T-cell (primary cell): ENCODE data around the gene RTN4IP1. TPM values are rescaled to one million over a fixed set of nuclear protein-coding genes. Genes with fewer than 3 reads are reported as not detected.

Experiments used
- ATAC-seq, 4 experiments: fragments of 200-7000 bp in 3 of 4; fragments of 150-1000 bp in 1 of 4; cut with Tn5 transposase; replicated peaks in 1 of 4; 1 replicate in 3 of 4; 2 replicates in 1 of 4; pipeline ENCODE4 v1.10.0; 2021; ENCODE audit warnings: moderate library complexity in 3 of 4, mild to moderate bottlenecking in 2 of 4, moderate number of reproducible peaks in 1 of 4
- CTCF ChIA-PET, 2 donors: fragments of 300-600 bp; sonication (Branson Sonifier 250); formaldehyde crosslinking; loops; one replicate each; lab custom pipeline; 2022; ENCODE audit warnings: antibody characterized with exemption in 2 of 2; lab: Charles Lee
- POLR2A ChIA-PET, 2 donors: fragments of 300-600 bp; sonication (Branson Sonifier 250); formaldehyde crosslinking; loops; one replicate each; lab custom pipeline; 2022; ENCODE audit warnings: antibody characterized with exemption in 2 of 2; lab: Charles Lee
- DNase-seq, 35 experiments: peaks; one replicate each; pipeline versions ENCODE4 v3.0.0 to v3.0.0-alpha.2; 2013 to 2023
- H3K27ac ChIP-seq: one replicate; pipeline ENCODE4 v1.5.1; 2013; ENCODE audit warnings: low read length
- H3K27me3 ChIP-seq, 2 experiments: replicated peaks in 1 of 2; 1 replicate in 1 of 2; 2 replicates in 1 of 2; pipeline versions ENCODE4 v1.6.1 to v1.7.0; 2013; ENCODE audit warnings: low read length in 1 of 2, mixed read lengths in 1 of 2; ENCODE audit not compliant: control insufficient read depth in 2 of 2, insufficient read depth in 2 of 2; ENCODE audit errors: extremely low read depth in 1 of 2
- H3K36me3 ChIP-seq, 2 donors: 1 replicate in 1 of 2; 2 replicates in 1 of 2; pipeline versions ENCODE4 v1.6.1 to v1.7.0; 2013; ENCODE audit warnings: low read length in 1 of 2; ENCODE audit not compliant: control insufficient read depth in 2 of 2, insufficient read depth in 1 of 2; ENCODE audit errors: extremely low read depth in 1 of 2
- H3K4me1 ChIP-seq, 2 experiments: 1 replicate in 1 of 2; 2 replicates in 1 of 2; pipeline versions ENCODE4 v1.6.1 to v1.7.0; 2013; ENCODE audit warnings: low read length in 2 of 2, mixed read lengths in 1 of 2; ENCODE audit not compliant: insufficient read depth in 2 of 2, control insufficient read depth in 1 of 2; ENCODE audit errors: extremely low read depth in 1 of 2
- H3K4me3 ChIP-seq, 2 donors: 1 replicate in 1 of 2; 2 replicates in 1 of 2; pipeline versions ENCODE4 v1.5.1 to v1.7.0; 2013; ENCODE audit warnings: mild to moderate bottlenecking in 2 of 2, low read length in 1 of 2, moderate library complexity in 1 of 2; ENCODE audit not compliant: control insufficient read depth in 1 of 2; ENCODE audit errors: extremely low read depth in 1 of 2
- H3K9me3 ChIP-seq: 2 replicates; pipeline ENCODE4 v1.7.0; 2013
- H3K27ac Mint-ChIP-seq, 2 donors: one replicate each; pipeline ENCODE4 v1.8.0; 2020 to 2021; ENCODE audit warnings: mild to moderate bottlenecking in 2 of 2, mixed read lengths in 2 of 2
- H3K27me3 Mint-ChIP-seq, 2 donors: one replicate each; pipeline ENCODE4 v1.8.0; 2021 to 2022; ENCODE audit warnings: mixed read lengths in 2 of 2
- H3K36me3 Mint-ChIP-seq: one replicate; pipeline ENCODE4 v1.8.0; 2021; ENCODE audit warnings: mixed read lengths
- H3K4me1 Mint-ChIP-seq, 3 donors: one replicate each; pipeline ENCODE4 v1.8.0; 2020 to 2022; ENCODE audit warnings: mixed read lengths in 3 of 3, mild to moderate bottlenecking in 1 of 3
- H3K4me3 Mint-ChIP-seq, 3 donors: one replicate each; pipeline ENCODE4 v1.8.0; 2020 to 2022; ENCODE audit warnings: mild to moderate bottlenecking in 3 of 3, mixed read lengths in 3 of 3, moderate library complexity in 3 of 3
- H3K9me3 Mint-ChIP-seq, 3 donors: one replicate each; pipeline ENCODE4 v1.8.0; 2020 to 2022; ENCODE audit warnings: mixed read lengths in 3 of 3
- WGBS: methylation state at CpG from one replicate; pipeline ENCODE4 v1.1.5; 2013; ENCODE audit warnings: missing lambda C conversion rate; ENCODE audit not compliant: insufficient coverage; 5-methylcytosine and 5-hydroxymethylcytosine counted together
- total RNA-seq, 35 experiments: library from RNA in 6 of 35; stranded (reverse) in 6 of 35; fragments of 120-200 nt in 1 of 35; gene quantifications; one replicate each; pipeline versions ENCODE4 v1.2.1 to v1.2.4 and lab custom pipeline; 2013 to 2026

RTN4IP1 gene
- total RNA-seq, 5 donors from 2014 or later (not counting 1 experiment from before 2014, with no cell fraction given), result 5.2 to 7.6 (median 7.0) TPM

DNA sequence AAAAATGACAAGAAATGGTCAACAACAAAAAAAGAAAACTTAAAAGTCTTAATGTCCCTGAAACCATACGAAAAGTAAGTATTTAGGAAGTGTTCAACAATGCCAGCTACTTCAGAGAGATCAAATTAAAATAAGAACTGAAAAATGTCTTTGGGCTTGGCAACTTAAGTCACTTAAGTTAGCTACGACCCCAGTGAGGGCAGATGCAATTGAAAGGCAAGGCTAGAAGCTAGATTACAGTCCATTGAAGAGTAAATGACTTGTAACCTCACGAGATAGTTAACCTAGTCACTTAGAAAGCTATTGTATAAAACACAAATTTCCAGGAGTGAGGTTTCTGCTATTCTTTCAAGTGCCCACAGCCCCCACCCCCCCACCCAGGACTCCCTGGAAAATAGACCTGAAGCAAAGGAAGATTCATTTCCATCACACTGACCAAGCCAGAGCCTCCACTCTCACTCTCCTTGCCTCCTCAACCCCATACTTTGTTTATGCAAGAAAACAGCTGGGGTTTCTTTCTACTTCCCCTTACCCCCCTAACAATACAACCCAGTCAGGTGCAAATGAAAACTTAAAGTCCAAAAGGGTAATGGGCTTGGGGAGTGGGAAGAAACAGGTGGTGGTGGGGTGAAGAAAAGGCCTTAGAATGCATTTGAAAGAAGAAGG, 14.6 kb downstream of the RTN4IP1 start:
- ChIA-PET POLR2A (no interaction called here), CTCF (interaction anchor here in 1 of 2 donors (0.5 kb wide), 1 partner anchor 58 kb away, joined by 3 read pairs; no protein-coding TSS in a partner anchor)
- H3K27me3 Mint-ChIP-seq, result no peaks in the 10 kb centered on the region
- no peak for ATAC-seq
- peaks cover 0 to 12% (median 0%) of the 10 kb centered on the region in 3 donors for H3K4me1 Mint-ChIP-seq
- Histone ChIP-seq H3K27me3 (no peaks in the 10 kb centered on the region), H3K4me3 (no peak overlapping the region), H3K36me3 (peaks cover 2 to 4% of the 10 kb centered on the region in 2 donors), H3K9me3 (no peaks in the 10 kb centered on the region), H3K4me1 (no peaks in the 10 kb centered on the region), H3K27ac (no peak overlapping the region)
- H3K9me3 Mint-ChIP-seq, result no peaks in the 10 kb centered on the region
- peak overlapping the region in 1 of 2 donors; percentile 19 for H3K27ac Mint-ChIP-seq
- no peak for DNase-seq
- no CpG with 5 or more reads among the region's 3 CpGs for WGBS
- peaks cover 42% of the 10 kb centered on the region for H3K36me3 Mint-ChIP-seq
- H3K4me3 Mint-ChIP-seq, result no peak overlapping the region

DNA sequence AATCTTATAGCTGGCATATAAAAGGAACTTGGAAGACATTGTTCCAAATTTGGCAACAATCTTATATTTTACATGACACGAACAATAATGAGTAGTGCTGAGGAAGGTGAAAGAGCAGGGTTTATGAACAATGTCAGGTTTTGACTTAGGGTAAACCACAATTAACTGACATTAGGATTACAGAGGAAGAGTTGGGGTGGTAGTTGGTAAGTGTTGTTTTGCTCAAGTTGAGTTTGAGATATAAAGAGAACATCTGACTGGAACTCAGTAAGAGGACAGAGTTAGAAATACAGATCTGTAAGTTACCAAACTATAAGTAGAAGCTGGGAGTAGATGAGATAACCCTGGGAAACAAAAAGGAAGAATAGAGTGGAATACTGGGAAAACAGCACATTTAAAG, 15.1 kb downstream of the RTN4IP1 start:
- ChIA-PET CTCF (no interaction called here), POLR2A (no interaction called here)
- no peaks in the 10 kb centered on the region for H3K4me1 ChIP-seq
- Mint-ChIP-seq H3K27ac (peak overlapping the region in 1 of 2 donors; percentile 27), H3K36me3 (peaks cover 40% of the 10 kb centered on the region), H3K4me3 (no peak overlapping the region), H3K9me3 (no peaks in the 10 kb centered on the region), H3K4me1 (peaks cover 0 to 15% (median 0%) of the 10 kb centered on the region in 3 donors), H3K27me3 (no peaks in the 10 kb centered on the region)
- peaks cover 3 to 4% of the 10 kb centered on the region in 2 donors for H3K36me3 ChIP-seq
- H3K27me3 ChIP-seq, result no peaks in the 10 kb centered on the region
- no peak for DNase-seq
- H3K27ac ChIP-seq, result no peak overlapping the region
- no peak overlapping the region for H3K4me3 ChIP-seq
- ATAC-seq, result no peak
- no peaks in the 10 kb centered on the region for H3K9me3 ChIP-seq
- WGBS, result no CpG with 5 or more reads among the region's 1 CpG

DNA sequence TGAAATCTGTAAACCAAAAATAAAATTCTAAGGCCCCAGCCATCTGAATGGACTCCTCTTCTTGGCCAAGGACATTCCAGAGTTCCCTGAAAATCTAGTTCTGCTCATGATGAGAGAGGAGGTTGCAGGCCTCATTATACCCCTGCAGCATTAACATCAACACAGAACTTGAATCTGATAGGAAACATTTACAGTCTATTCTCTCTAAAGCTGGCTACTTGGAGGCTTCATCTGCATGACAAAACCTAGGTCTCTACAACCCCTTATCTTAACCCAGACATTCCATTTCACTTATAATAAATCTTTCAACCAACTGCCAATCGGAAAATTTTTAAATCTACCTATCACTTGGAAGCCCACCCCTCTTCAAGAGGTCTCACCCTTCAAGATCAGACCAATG, 15.7 kb downstream of the RTN4IP1 start:
- Mint-ChIP-seq H3K9me3 (no peaks in the 10 kb centered on the region), H3K36me3 (peaks cover 34% of the 10 kb centered on the region), H3K27ac (no peak overlapping the region), H3K4me3 (no peak overlapping the region), H3K27me3 (no peaks in the 10 kb centered on the region), H3K4me1 (peaks cover 0 to 15% (median 0%) of the 10 kb centered on the region in 3 donors)
- no CpG with 5 or more reads among the region's 1 CpG for WGBS
- ChIA-PET POLR2A (no interaction called here), CTCF (interaction anchor here in 1 of 2 donors (0.7 kb wide), 1 partner anchor 17 kb away, joined by 3 read pairs; no protein-coding TSS in a partner anchor)
- H3K27me3 ChIP-seq, result no peaks in the 10 kb centered on the region
- H3K9me3 ChIP-seq, result no peaks in the 10 kb centered on the region
- H3K4me3 ChIP-seq, result no peak overlapping the region
- no peak for ATAC-seq
- DNase-seq, result no peak
- no peak overlapping the region for H3K27ac ChIP-seq
- no peaks in the 10 kb centered on the region for H3K4me1 ChIP-seq
- peaks cover 3 to 4% of the 10 kb centered on the region in 2 donors for H3K36me3 ChIP-seq

DNA sequence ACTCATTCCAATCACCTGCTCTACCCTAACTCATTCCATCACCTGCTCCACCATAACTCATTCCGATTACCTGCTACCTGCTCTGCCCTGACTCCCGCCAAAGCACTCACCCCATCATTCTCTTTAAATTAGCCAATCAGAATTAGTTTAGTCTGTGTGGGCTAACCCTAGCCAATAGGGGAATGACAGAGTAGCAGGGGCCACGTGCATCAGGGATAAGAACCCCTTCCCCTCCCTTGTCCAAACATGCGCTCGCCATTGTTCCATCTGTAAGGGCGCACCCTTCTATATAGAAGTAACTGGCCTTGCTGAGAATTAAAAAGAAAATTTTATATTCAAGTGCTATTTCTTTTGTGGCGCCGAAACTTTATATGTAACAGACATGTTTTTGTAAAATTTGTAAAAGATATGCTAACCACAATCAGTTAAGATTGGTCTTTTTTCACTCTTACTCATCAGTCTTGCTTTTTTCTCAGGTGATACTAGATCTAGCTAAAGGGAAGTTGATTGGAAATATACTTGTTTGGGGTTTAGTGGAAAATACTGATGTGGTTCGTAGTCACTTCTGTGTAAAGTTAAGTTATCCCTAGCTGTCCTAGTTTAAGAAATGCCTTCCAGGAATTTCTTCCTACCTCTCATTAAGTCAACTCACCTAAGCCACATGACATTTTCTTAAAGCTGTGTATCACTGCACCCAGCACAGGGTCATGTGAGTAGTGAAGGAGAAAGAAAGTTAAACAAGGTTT, 16.5 kb downstream of the RTN4IP1 start:
- DNase-seq (no peak), ATAC-seq (no peak)
- no peaks in the 10 kb centered on the region for H3K9me3 ChIP-seq
- no peak overlapping the region for H3K27ac Mint-ChIP-seq
- no peak overlapping the region for H3K4me3 Mint-ChIP-seq
- no peaks in the 10 kb centered on the region for H3K27me3 ChIP-seq
- peaks cover 0 to 3% of the 10 kb centered on the region in 2 donors for H3K36me3 ChIP-seq
- H3K4me1 ChIP-seq, result no peaks in the 10 kb centered on the region
- H3K27ac ChIP-seq, result no peak overlapping the region
- WGBS, result 100% methylated on average over 2 of the region's 9 CpGs
- no peaks in the 10 kb centered on the region for H3K27me3 Mint-ChIP-seq
- H3K4me1 Mint-ChIP-seq, result peaks cover 0 to 19% (median 0%) of the 10 kb centered on the region in 3 donors
- H3K36me3 Mint-ChIP-seq, result peaks cover 30% of the 10 kb centered on the region
- H3K4me3 ChIP-seq, result no peak overlapping the region
- POLR2A ChIA-PET, result no interaction called here
- CTCF ChIA-PET, result interaction anchor here (0.5 to 0.7 kb wide), 5 partner anchors 18 to 1178 kb away, joined by 3 to 4 read pairs (median 4); partner anchors contain the start of gene CRYBG1 (in 1 of the 2)
- no peaks in the 10 kb centered on the region for H3K9me3 Mint-ChIP-seq

GRCh38 chr6:106611030-106611429, 18.3 kb downstream of the RTN4IP1 start:
- CTCF ChIA-PET, result interaction anchor here (0.6 to 1.1 kb wide), 3 partner anchors 15 to 417 kb away, joined by 3 to 4 read pairs (median 3); no protein-coding TSS in a partner anchor
- Histone ChIP-seq H3K4me3 (no peak overlapping the region), H3K27me3 (no peaks in the 10 kb centered on the region), H3K27ac (no peak overlapping the region), H3K9me3 (no peaks in the 10 kb centered on the region), H3K36me3 (peaks cover 0 to 3% of the 10 kb centered on the region in 2 donors), H3K4me1 (no peaks in the 10 kb centered on the region)
- peaks cover 26% of the 10 kb centered on the region for H3K36me3 Mint-ChIP-seq
- DNase-seq (no peak), ATAC-seq (no peak)
- 100% methylated on average over 1 of the region's 2 CpGs for WGBS
- POLR2A ChIA-PET, result no interaction called here
- no peaks in the 10 kb centered on the region for H3K27me3 Mint-ChIP-seq
- peaks cover 0 to 19% (median 0%) of the 10 kb centered on the region in 3 donors for H3K4me1 Mint-ChIP-seq
- H3K4me3 Mint-ChIP-seq, result no peak overlapping the region
- no peak overlapping the region for H3K27ac Mint-ChIP-seq
- no peaks in the 10 kb centered on the region for H3K9me3 Mint-ChIP-seq

- Histone ChIP-seq H3K27me3 (no peaks in the 10 kb centered on the region), H3K4me1 (no peaks in the 10 kb centered on the region), H3K4me3 (no peak overlapping the region), H3K9me3 (no peaks in the 10 kb centered on the region), H3K27ac (no peak overlapping the region), H3K36me3 (peaks cover 0 to 3% of the 10 kb centered on the region in 2 donors)
- Mint-ChIP-seq H3K27me3 (no peaks in the 10 kb centered on the region), H3K4me3 (no peak overlapping the region), H3K9me3 (no peaks in the 10 kb centered on the region), H3K27ac (no peak overlapping the region), H3K4me1 (peaks cover 0 to 19% (median 0%) of the 10 kb centered on the region in 3 donors), H3K36me3 (peaks cover 29% of the 10 kb centered on the region)
- DNase-seq, result peak in 1 of 35 experiments; percentile 16
- ChIA-PET CTCF (interaction anchor here in 1 of 2 donors (0.7 kb wide), 1 partner anchor 851 kb away, joined by 4 read pairs; no protein-coding TSS in a partner anchor), POLR2A (no interaction called here)
- no peak for ATAC-seq
- WGBS, result 83% methylated on average over 4 of the region's 6 CpGs
Measured at GRCh38 chr6:106609699-106610098, 19.6 kb downstream of the RTN4IP1 start.
